ENCODE data around the gene LGALS9. TPM values are rescaled to one million over a fixed set of nuclear protein-coding genes. Genes with fewer than 3 reads are reported as not detected.

Gene LGALS9
- total and polyA plus RNA-seq, 7 donors = 4.3 to 11.7 (median 10.3) TPM

- Histone ChIP-seq H3K27ac (no peak overlapping the region), H3K27me3 (ENCODE audit: insufficient read depth in 3 of 3, low read length in 2 of 3) (no peaks in the 10 kb centered on the region), H3K36me3 (ENCODE audit: insufficient read depth in 1 of 2, low read depth in 1 of 2) (peaks cover 0 to 93% of the 10 kb centered on the region in 2 donors), H3K9me3 (no peaks in the 10 kb centered on the region), H3K4me3 (no peak overlapping the region), H3K4me1 (peaks cover 25% of the 10 kb centered on the region)
- WGBS, 3 donors = 58 to 61% (median 58%) methylated on average over 9 of the region's 9 CpGs
- DNase-seq (no peak), ATAC-seq (no peak)
- TF ChIP-seq CTCF (IDR thresholded peaks at IDR 0.05) = no peak
- intact Hi-C loops (cut with DNase I) = no loop called here
Observed at GRCh38 chr17:27596566-27597187, 34.3 kb upstream of the LGALS9 start.

GRCh38 chr17:27597188-27597580 is 33.8 kb upstream of the LGALS9 start:
- Histone ChIP-seq H3K36me3 (ENCODE audit: insufficient read depth in 1 of 2, low read depth in 1 of 2) (peaks cover 0 to 91% of the 10 kb centered on the region in 2 donors), H3K9me3 (no peaks in the 10 kb centered on the region), H3K27me3 (ENCODE audit: insufficient read depth in 3 of 3, low read length in 2 of 3) (no peaks in the 10 kb centered on the region), H3K4me3 (no peak overlapping the region), H3K27ac (no peak overlapping the region), H3K4me1 (peaks cover 22% of the 10 kb centered on the region)
- DNase-seq = no peak
- ATAC-seq = no peak
- 86 to 90% (median 86%) methylated on average over 10 of the region's 10 CpGs for WGBS, 3 donors
- no peak for TF ChIP-seq CTCF (IDR thresholded peaks at IDR 0.05)
- intact Hi-C loops (cut with DNase I) = no loop called here

- intact Hi-C loops (cut with DNase I) = no loop called here
- H3K27me3 ChIP-seq (ENCODE audit: insufficient read depth in 3 of 3, low read length in 2 of 3) = no peaks in the 10 kb centered on the region
- ATAC-seq (no peak), DNase-seq (no peak)
- 79 to 84% (median 84%) methylated on average over 5 of the region's 5 CpGs for WGBS, 3 donors
- peaks cover 17% of the 10 kb centered on the region for H3K4me1 ChIP-seq
- peaks cover 0 to 91% of the 10 kb centered on the region in 2 donors for H3K36me3 ChIP-seq (ENCODE audit: insufficient read depth in 1 of 2, low read depth in 1 of 2)
- H3K4me3 ChIP-seq = no peak overlapping the region
- peak overlapping the region; percentile 30 for H3K27ac ChIP-seq
- TF ChIP-seq CTCF (IDR thresholded peaks at IDR 0.05) = no peak
- no peaks in the 10 kb centered on the region for H3K9me3 ChIP-seq
Observed at GRCh38 chr17:27597783-27598320, 33.1 kb upstream of the LGALS9 start.

GRCh38 chr17:27598337-27599050 is 32.5 kb upstream of the LGALS9 start:
- no peak for TF ChIP-seq CTCF (IDR thresholded peaks at IDR 0.05)
- Histone ChIP-seq H3K9me3 (no peaks in the 10 kb centered on the region), H3K27ac (peak overlapping the region; percentile 30), H3K27me3 (ENCODE audit: insufficient read depth in 3 of 3, low read length in 2 of 3) (no peaks in the 10 kb centered on the region), H3K36me3 (ENCODE audit: insufficient read depth in 1 of 2, low read depth in 1 of 2) (peaks cover 0 to 91% of the 10 kb centered on the region in 2 donors), H3K4me1 (peaks cover 10% of the 10 kb centered on the region), H3K4me3 (no peak overlapping the region)
- DNase-seq (no peak), ATAC-seq (no peak)
- intact Hi-C loops (cut with DNase I) = no loop called here
- 65 to 80% (median 65%) methylated on average over 17 of the region's 17 CpGs for WGBS, 3 donors

Data from psoas muscle (tissue), 8 donors.